ENCODE results near the gene CSPG5.

Gene CSPG5

GRCh38 chr3:47588053-47588452 lies 9.4 kb upstream of the CSPG5 start:
- DNase-seq (ENCODE audit: low spot score) (no peak), FAIRE-seq (no peak)

DNA sequence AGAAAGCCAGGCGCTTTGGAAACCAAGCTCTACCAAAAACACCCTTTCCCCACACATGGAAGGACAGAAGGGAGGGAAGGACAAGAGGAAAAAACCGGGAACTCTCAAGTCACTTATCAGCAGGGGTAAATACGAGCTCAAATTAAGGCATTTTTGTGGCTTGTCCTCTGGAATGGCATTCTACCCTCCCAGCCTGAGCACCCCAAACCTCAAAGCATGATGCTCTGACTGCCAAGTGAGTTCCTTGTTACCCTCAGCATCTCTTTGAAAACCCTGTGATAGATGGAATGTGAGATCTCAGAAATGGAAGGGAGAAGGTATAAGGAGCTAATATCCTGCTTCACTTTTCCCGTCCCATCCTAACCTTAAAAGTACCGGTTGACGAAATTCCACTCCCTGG lies 8.1 kb upstream of the CSPG5 start:
- DNase-seq (ENCODE audit: low spot score), result no peak
- no peak for FAIRE-seq

- DNase-seq (ENCODE audit: low spot score) (no peak), FAIRE-seq (no peak)
Measured at GRCh38 chr3:47583320-47584075, 4.8 kb upstream of the CSPG5 start.

DNA sequence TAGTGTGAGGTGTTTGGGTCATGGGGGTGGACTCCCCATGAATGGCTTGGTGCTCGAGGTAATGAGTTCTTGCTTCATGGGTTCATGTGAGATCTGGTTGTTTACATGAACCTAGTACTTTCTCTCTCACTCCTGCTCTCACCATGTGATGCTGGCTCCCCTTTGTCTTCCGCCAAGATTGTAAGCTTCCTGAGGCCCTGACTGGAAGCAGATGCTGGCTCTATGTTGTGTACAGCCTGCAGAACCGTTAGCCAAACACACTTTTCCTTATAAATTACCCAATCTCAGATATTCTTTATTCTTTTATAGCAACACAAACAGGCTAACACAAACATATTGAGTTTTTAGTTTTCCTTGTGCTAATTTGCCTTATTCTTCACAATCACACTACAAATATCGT lies 3.2 kb upstream of the CSPG5 start:
- no peak for FAIRE-seq

GRCh38 chr3:47581422-47581821 lies 2.8 kb upstream of the CSPG5 start:
- no peak for DNase-seq (ENCODE audit: low spot score)
- no peak for FAIRE-seq

More for the DNA sequence above, 3.2 kb upstream of the CSPG5 start:
- no peak for DNase-seq (ENCODE audit: low spot score)

DNA sequence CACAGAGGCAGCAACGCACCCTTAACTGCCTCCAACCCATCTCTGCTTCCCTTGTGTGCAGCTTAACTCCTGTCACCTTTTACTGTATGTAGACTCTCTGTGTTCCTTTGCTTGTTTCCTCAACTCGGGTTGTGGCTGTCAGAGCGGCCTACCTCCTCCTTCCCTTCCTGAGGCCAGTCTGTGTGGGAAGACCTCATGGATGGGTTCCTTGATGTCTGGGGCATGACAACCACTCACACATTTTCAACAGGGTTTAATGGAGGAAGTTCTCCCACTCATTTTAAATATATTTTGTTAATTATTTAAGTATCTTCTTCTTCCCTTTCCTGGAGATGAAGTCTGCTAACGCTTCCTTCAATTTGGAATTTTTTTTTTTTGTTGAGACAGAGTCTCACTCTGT lies 1.8 kb upstream of the CSPG5 start:
- DNase-seq (ENCODE audit: low spot score) (no peak), FAIRE-seq (no peak)

- DNase-seq (ENCODE audit: low spot score) (no peak), FAIRE-seq (no peak)
Measured at GRCh38 chr3:47579875-47580274, 1.2 kb upstream of the CSPG5 start.

DNA sequence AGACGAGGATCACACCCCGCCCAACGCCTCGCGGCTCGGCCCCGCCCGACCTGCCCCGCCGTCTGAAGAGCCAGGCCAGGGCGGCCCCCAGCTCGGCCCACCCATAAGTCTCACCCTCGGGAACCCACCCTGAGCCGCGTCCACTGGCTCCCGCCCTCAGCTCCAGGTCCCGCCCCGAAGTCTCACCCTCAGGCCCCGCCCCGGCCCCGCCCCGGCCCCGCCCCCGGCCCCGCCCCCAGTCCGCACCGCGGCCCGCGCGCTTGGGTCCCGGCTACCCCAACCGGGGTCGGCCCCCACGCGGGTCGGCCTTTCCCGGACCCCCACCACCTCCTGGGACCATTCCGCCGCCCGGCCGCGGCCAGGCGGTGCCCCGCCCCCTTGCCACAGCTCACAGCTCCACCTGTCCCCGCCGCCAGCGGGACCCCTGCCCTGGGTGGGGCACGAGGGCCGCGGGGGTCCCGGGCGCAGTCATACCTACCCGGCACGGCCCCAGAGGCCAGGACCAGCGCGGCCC lies 489 bp downstream of the CSPG5 start:
- FAIRE-seq (no peak), DNase-seq (ENCODE audit: low spot score) (no peak)

DNA sequence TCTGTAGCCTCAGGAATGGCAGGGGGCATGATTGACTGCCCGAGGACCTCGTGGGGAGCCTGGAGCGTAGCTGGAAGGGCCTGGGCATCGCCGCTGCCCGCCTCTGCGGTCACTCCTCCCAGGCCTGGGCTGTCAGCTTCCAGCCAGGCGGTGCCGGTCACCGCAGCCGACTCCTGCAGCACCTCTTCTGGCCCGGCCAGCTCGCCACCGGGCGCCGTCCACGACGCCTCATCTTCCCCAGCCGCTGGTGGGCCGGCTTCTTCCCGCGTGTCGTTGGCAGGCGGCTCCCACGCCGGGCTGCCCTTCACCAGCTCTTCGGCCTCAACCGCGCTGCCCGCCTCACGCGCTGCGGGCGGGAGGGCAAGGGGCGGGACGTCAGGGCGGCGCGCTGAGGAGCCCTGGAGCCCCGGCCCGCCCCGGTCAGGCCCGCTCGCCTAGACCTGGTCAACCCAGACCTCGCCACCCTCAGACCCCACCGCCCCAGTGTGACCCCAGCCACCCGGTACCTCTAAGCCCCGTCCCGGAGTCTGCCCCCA lies 1.0 kb downstream of the CSPG5 start:
- FAIRE-seq (no peak), DNase-seq (ENCODE audit: low spot score) (no peak)

DNA sequence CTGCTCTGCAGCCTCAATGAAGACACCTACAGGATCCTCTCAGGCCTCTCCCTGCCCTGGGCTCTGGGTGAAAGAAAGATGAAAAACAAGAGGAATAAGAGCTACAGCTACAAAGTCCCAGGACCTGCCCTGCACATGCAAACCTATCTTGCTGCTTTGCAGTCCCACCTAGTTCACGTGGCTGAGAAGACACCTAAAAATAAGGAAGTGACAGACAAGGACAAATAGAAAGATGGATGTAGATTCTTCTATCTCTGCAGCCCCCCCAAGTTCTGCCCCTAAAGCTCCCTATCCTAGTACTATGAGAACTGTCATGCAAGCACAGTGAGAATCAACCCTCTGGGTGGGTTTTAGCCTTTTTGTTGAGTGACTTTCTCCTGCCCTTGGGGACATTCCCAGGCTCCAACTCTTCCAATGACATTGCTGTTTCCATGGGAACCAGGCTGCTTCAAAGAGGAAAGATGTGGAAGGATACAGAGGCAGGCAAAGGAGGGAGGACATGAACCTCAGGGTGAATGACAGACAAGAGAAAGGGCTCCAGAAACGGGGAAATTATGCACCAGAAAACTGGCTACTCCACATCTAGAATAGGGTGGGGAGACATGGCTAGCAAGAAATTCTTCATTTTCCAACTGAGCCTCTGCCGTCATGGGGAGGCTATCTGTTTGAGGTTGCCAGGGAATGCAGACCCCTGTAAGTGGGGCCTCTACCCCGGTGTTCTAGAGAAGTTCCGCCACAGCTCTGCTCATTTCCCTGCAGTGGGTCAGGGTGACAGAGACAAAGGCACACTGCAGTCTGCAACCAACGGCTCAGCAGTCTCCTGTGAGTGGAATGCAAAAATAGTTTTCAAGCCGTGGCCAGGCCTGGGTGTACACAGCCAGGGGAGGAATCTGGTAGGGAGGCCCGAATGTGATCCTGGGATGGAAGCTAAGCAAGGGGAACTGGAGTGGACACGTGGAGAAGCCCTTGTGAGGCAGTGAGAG lies 5.2 kb downstream of the CSPG5 start:
- DNase-seq (ENCODE audit: low spot score), result no peak
- no peak for FAIRE-seq

DNA sequence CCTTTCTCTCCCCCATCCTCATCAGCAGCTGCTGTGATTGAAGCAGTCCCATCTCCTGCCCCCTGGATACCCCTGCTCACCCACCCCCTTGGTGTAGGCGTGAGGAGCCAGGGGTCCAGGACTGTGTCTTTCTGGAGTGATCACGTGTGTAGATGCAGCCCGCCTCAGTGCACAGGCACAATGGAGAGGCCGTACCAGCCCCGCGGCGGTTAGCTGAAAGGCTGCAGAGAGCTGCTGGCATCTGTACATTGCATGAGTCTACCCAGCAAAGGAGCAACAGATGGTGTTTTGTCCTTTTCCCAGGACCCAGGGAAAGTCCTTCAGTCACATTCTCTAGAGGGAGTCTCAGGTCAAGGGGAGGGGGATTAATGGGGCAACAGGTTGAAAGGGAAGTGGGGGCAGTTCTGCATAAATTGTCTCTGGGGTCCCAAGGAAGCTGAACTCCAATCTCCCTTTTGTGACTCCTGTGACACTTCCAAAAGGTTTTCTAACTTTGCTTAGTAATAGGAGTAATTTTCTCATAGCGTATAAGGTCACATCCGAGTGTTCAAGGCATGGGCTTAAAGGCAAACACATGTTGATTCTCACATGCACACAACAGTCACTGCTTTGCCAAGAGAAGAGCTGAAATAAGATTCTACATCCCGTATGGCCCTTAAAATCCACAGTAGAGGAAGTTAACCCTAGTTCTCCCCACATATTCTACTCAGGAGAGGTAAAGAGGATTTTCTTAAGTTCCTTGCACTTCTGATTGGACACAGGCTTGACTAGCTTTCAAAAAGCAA lies 7.1 kb downstream of the CSPG5 start:
- FAIRE-seq (no peak), DNase-seq (ENCODE audit: low spot score) (no peak)

DNA sequence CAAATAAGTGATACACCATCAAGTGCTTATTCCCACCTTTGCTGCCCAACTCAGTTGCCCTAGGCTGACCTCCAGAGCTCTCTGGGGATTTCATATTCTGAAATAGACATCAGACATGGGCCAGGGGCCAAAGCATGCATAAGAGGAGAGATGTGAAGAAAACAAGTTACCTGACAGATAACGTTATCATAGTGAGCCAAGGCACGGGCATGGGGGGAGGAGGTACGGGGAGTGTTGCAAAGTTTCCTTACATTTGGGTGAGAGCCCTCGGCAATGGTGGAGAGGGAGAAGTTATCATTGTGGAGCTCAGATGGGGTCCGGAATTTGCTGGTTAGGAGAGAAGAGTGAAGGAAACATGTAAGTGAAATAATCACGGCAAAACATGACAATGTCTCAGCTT lies 9.8 kb downstream of the CSPG5 start:
- DNase-seq (ENCODE audit: low spot score) (no peak), FAIRE-seq (no peak)

GRCh38 chr3:47567149-47567548 lies 11.5 kb downstream of the CSPG5 start:
- no peak for DNase-seq (ENCODE audit: low spot score)
- no peak for FAIRE-seq

GRCh38 chr3:47566667-47567066 lies 12.0 kb downstream of the CSPG5 start:
- DNase-seq (ENCODE audit: low spot score) (no peak), FAIRE-seq (no peak)

DNA sequence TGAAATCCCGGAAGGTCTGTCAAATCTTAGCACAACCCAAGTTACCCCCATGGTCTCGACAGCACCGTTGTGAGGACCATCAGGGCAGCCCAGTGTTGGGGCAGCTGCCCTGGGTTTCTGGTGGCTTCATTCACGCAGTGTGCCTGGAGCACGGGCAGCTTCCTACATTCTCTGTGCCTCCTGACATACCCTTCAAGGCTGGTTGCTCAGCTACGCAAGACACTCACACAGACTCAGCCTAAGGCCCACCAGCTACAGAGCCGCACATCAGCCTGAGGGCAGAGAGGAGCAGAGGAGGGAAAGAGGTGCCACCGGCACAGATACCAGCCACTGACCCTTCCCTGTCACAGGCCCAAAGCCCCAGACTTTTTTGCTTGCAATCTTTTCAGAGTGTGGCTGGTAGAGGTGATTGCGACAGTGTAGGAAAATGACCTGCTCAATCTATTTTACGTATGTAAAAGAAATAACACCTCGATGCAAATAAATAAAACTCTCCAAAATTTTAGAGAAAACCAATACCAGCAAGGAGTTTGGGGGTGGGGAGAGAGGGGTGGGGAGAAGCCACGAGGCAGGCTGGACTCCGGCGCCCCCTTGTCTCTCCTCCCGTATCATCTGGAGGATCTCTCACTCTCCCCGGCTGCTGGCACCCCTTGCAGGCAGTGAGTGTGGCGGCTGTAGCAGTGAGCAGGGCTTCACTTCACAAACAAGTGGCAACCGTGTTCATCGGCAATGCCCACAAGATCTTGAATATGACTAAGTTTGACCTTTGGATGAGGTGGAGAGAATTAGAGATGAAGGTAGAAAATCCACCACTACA lies 12.7 kb downstream of the CSPG5 start:
- FAIRE-seq, result no peak

GRCh38 chr3:47556351-47556750 lies 22.3 kb downstream of the CSPG5 start:
- FAIRE-seq (no peak), DNase-seq (ENCODE audit: low spot score) (no peak)

More for the DNA sequence above, 12.7 kb downstream of the CSPG5 start:
- DNase-seq (ENCODE audit: low spot score), result no peak

GRCh38 chr3:47554335-47554734 lies 24.3 kb downstream of the CSPG5 start:
- DNase-seq (ENCODE audit: low spot score) (no peak), FAIRE-seq (no peak)

DNA sequence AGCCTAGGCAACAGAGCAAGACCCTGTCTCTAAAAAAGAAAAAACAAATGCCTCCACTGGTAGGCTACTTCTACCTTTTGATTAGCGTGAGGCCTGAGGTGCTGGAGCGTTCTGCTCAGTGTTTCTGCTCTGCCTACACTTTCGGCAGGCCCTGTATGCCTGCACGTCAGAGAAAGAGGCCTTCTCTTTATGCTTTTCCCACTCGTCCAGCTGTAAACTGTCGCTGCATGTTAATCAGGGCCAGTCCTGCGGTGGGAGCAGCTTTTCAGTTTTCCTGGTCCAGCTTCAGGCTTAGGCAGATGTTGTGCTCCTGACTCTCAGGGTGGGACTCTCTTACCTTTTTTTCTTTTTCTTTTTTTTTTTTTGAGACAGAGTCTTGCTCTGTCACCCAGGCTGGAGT lies 25.3 kb downstream of the CSPG5 start:
- no peak for FAIRE-seq
- DNase-seq (ENCODE audit: low spot score), result no peak

DNA sequence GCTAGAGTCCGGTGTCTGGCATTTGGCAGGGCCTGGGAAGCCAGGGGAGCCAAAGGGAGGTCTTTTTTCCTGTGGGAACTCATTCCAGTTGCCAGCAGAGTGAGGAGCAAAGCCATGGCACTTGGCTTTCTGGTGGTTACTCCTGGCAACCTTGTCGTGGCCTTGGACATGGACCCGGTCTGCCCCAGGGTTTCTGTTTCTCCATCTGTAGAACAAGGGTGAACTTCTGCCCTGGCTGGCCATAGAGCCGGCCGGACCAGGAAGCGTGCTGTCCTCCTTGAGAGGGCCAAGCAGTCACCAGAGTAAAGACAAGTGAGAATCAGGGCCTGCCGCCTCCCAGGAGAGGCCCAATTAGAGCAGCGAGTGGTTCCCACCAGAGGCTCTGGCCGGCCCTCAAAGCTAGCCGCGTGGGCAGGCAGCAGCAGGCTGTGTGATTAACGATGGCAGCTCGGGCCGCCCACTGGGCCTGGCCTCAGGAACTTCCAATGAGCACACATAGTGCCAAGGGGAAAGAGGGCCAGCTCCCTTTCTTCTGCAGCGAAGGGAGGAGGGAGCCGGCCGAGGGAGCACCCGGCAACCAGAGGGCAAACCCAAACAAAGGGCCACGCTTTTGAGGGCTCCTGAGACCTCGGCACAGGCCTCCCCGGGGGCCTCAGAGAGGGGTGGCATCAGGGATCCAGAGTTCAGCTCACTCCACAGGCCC lies 36.0 kb downstream of the CSPG5 start:
- DNase-seq (ENCODE audit: low spot score) (no peak), FAIRE-seq (no peak)

Measured in RCC 7860 (cell line).